COLO668 (cell line): ENCODE measurements around the gene CNPY4.
A peak's percentile ranks its signal among the peaks of the same experiment; 100 is the strongest.
"Not testable (repeated sequence)": the region's sequence is repeated elsewhere in the genome, so short reads cannot be mapped to it uniquely, and the experiment has no call there.

Experiments
- DNase-seq: peaks from one replicate; lab custom pipeline; 2025; ENCODE audit not compliant: unreplicated experiment; lab: John Stamatoyannopoulos, UW

The CNPY4 gene

DNA sequence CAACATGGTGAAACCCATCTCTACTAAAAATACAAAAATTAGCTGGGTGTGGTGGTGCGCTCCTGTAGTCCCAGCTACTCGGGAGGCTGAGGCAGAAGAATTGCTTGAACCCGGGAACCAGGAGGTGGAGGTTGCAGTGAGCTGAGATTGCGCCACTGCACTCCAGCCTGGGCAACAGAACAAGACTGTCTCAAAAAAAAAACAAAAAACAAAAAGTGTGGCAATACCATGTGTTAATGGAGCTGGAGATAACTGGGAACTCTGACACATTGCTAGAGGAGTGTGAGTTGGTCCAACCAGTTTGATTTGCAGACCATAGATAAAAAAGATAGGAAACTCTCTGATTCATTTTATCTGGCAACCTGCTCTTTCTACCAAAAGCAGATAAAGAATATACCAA is 26.9 kb downstream of the CNPY4 start:
- DNase-seq = not testable (repeated sequence)

DNA sequence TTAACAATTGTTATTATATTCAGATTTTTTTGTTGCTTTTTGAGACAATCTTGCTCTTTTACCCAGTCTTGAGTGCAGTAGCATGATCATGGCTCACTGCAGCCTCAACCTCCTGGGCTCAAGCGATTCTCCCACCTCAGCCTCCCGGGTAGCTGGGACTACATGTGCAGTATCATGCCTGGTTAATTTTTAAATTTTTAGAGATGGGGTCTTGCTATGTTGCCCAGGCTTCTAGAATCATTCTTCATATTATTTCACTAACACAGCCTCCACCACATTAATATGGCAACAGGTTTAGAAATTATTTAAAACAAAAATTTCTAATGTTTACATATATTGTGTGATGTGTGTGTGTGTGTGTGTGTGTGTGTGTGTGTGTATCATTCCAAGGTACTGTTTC is 27.8 kb downstream of the CNPY4 start:
- no peak for DNase-seq

DNA sequence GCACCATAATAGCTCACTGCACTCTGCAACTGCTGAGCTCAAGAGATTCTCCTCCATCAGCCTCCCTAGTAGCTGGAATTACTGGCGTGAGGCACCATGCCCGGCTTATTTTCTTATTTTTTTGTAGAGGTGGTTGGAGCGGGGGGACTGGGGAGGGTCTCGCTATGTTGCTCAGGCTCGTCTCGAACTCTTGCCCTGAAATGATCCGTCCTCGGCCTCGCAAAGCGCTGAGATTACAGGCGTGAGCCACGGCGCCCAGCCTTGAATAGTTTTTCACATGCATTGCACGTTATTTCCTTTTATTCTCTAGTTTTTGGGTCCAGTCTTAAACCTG is 28.8 kb downstream of the CNPY4 start:
- no peak for DNase-seq

DNA sequence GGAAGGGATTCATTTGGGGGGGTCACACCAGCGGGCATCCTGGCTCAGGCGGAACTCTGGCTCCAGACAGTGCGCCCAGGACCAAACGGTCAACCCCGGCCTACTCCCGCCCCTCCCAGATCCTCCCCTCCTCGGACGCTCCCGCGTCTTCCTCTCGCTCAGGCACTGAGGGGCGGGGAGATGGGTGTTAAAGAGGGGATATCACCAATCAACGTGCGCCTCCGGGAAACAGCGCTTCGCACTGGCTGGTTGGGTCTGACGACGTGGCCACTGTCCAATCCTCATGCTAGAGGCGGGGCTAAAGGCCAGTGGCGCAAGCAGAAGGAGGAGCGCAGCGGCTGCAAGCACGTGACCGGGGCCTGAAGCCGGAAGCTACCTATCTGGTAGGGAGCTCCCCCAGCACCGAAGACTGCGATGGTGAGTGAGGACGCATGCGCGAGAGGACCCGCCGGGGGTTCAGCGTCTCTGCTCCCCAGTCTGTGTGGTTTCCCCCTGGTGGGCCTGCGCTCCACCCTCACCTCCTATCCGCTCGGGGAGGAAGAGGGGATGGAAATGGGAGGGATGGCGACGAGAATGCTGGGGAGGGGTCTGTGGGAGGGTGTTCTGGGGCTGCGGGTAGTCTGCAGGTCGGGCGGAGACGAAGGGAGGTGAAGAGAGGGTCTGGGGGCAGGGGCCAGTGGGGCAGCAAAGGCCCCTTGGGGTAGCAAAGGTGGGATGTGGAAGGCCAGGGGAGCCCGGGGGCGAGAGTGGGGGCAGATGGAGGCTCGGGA is 29.3 kb downstream of the CNPY4 start, which contains the start of gene LAMTOR4:
Gene LAMTOR4 (plus strand): TSS at position 360 of the 770 bp plus-strand sequence. CDS start 55 bp downstream, at position 415.
- DNase-seq = peak; percentile 98

DNA sequence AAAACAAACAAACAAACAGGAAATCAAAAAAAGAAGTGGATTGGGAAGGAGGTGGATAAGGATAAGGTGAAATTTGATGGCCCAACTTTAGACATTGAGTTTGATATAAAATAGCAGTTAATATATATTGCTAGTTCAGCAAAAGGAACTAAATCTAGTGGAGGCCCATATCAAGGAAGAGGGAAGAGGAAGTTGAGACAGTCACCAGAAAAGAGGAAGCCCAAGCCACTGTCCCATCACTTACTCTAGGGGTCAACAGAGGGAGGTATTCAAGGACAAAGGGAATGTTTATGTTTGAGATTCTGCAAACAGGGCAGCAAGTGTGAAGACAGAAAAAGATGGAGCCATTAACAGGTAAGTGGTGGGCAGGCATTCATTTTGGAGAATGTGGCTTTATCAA is 33.0 kb downstream of the CNPY4 start:
- DNase-seq = no peak

DNA sequence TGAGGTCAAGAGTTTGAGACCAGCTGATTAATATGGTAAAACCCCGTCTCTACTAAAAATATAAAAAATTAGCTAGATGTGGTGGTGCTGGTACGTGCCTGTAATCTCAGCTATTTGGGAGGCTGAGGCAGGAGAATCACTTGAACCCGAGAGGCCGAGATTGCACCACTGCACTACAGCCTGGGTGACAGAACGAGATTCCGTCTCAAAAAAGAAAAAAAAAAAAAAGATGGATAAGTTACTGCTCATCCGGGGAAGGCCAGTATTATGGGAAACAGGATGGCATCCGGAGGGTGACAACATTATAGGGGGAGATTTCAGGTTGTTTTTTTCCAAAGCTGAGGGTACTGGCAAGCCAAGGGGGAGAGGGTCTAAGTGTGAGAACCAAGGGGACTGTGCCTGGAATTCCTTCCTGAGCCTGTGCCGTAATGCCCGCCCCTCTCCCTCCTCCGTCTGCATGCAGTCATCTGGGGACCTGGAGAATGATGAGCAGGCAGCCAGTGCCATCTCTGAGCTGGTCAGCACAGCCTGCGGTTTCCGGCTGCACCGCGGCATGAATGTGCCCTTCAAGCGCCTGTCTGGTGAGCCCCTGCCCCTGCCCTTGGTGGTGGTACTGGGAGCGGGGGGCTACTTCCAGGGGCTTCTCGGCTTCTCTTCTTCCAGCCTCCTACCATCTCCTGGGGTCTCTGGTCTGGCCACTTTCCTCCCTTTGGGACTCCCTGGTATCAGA is 33.7 kb downstream of the CNPY4 start:
- DNase-seq = no peak

DNA sequence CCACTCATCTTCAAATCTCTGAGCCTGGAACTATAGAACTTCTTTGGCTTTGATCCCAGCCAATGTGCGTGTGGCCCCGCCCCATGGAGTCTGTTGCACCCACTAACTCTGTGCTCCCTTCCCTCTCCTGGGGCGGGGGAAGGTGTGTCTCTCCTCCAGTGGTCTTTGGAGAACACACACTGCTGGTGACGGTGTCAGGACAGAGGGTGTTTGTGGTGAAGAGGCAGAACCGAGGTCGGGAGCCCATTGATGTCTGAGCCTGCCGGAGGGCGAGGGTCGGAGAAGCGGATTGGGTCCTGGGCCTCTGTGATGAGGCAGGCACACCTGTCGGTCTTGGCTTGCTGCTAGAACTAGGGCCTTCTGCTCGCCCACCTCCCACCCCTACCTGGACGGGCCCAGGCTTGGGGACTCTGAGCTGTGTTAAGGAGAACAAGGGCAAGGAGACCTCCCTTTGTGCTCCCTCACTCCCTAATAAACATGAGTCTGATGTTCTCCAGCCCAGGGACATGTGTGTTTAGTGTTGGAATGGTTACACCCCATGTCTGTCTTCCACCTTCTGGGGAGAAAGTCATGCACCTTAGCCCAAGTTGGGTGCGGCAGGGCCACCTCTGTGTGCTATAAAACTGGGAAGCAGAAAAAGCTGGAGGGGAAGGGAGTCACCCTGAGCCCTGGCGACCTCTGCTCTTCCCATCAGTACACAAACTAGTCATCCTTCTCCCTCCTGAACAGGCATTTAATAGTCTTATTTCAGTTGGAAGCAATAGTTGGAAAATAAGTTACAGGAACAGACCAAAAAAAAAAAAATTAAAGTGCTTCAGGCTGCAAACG is 34.5 kb downstream of the CNPY4 start:
- DNase-seq = no peak

DNA sequence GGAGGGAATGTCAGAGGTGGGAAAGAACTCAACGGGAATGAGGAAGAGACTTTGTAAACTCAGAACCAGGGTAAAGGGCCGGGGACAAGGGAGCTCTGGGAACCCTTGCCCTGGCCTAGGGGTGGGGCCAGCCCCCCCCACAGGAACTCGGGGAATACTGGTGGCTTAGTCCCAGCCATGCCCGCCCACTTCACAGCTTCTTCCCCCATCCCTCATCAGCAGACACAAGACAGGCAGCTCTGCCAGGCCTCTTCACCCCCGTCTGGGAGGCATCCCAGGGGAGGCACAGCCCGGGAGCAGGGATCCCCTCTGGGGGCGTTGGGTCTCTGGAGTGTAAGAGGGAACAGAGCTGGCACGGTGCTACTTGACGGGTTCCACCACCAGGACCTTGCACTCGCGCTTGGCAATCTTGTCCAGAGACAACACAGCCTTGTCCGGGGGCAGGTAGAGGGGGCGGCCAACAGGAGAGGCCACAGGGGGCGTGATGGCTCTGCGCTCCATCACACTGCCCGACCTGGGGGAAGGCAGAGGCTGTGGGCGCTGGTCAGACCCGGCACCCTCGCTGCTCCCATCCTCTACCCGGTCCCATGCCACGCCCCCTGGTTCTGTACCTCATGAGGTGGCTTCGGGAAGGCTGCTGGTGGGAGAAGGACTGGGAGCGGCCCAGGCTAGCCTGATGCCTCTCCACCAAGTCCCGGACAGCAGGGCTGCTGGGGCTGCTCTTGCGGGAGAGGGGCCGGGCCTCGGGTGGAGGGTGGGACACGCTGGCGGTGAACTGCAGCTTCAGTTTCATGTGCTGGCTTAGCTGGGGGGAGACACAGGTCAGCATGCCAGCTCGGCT is 35.4 kb downstream of the CNPY4 start:
- DNase-seq = no peak

DNA sequence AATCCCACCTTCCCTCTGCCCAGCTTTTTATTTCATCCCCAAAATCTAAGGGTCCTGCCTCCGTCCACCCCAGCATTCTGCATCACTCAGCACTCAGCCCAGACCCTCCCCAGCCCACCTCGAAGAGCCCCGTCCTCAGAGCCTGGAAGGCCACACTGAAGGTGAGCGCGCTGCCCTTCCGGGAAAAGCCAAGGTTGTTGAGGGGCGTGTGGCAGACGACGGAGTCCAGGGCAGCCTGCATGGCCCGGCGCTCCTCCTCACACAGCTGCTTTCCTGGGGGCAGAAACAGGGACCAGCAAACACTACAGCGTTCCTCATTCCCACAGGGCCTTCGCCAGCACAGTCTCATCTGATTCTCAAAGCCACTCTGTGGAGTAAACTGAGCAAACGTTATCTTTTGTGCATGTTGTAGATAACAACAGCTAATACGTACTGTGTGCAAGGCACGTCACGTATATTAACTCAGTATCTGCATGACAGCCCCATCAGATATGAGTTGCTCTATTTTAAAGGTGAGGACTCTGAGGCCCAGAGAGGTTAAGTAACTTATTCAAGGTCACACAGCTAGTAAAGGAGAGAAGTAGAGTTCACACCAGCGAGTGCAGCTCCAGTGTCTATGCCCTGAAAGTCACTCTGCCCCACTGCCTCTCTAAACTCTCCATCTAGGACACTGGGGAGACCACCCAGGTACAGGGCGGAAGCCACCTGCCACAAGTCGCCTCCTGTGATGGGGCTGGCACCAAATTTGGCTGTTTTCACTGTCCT is 36.3 kb downstream of the CNPY4 start:
- no peak for DNase-seq

DNA sequence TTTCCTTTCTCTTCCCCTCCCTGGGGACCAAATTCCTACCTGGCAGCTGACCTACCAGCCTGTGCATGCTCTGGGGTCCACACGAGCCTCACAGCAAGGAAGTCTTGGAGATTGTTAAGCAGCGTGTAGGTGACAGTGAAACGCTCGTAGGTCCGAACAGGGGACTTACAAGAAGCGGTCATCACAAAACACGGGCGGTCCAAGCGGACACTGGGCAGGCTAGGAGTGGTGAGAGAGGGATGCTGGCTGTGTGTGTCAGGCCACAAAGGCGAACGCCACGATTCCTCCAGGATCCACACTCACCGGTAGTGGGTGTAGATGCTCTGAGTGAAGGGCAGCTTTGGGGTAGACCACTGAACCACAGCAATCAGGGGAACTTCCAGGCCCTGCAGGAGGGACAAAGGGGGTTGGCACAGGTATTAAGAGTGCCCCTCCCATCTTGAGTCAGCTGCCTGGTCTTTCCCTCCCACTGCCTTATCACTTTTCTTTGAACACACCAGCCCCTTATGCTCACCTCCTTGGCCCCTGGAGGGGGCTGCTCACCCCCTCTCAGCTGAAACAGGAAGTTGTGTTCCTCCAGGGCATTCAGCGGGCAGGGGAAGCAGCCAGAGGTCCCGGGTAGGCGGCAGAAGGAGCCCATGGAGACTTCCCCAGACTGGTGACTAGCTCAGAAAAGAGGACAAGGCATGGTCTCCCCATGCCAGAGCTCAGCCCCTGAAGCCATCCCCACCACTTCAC is 37.1 kb downstream of the CNPY4 start:
- no peak for DNase-seq

DNA sequence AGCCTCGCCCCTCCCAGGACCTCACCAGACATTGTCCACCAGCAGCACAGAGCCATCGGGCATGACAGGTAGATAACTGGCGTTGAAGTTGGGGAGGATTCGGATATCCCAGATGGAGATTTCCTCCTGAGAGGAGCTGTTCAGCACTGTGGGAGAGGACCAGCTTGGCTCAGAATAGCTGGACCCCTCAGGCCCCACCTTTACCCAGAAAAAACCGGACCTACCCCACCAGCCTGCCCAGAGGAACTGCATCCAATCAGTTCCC is 37.6 kb downstream of the CNPY4 start:
- DNase-seq = no peak

DNA sequence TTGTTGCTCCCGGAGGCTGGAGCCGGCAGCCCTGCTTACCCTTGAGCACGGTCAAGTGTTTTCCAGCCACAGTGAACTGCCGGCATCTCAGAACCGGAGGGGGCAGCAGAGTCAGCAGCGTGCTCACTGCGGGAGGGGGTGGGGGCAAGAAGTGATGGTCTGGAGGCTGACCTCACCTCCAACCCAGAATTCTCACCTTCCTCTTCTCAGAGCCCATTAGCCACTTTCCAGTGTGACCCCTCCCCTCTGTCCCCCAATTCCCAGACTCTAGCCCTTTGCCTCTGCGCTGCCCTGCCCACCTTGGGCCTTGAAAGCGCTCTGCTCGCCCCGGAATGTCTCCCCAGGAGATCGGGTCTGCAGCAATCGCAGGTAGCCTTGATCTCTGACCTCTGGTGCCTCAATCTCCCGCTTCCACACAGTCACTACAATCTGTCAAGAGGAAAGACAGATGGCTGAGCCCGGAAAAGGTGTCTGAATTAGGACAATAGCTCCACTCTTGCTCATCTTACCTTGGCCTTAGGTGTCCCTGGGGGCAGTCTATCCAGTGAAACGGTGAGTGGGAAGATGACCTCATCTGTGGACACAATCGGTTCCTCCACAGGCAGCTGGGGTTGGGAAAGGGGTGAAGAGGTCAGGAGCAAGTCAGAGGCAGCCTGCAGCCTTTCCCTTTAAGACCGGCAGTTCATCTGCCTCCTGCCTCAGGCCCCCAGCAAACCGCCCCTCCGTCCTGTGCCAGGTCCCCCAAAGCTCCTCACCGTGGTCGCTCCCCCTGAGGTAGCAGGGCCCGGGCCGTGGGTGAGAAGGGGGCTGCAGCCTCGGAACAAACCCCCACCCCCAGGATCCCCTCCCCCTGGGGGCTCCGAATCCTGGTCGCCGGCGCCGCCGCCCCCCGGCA is 38.1 kb downstream of the CNPY4 start:
- DNase-seq = peak; percentile 59

DNA sequence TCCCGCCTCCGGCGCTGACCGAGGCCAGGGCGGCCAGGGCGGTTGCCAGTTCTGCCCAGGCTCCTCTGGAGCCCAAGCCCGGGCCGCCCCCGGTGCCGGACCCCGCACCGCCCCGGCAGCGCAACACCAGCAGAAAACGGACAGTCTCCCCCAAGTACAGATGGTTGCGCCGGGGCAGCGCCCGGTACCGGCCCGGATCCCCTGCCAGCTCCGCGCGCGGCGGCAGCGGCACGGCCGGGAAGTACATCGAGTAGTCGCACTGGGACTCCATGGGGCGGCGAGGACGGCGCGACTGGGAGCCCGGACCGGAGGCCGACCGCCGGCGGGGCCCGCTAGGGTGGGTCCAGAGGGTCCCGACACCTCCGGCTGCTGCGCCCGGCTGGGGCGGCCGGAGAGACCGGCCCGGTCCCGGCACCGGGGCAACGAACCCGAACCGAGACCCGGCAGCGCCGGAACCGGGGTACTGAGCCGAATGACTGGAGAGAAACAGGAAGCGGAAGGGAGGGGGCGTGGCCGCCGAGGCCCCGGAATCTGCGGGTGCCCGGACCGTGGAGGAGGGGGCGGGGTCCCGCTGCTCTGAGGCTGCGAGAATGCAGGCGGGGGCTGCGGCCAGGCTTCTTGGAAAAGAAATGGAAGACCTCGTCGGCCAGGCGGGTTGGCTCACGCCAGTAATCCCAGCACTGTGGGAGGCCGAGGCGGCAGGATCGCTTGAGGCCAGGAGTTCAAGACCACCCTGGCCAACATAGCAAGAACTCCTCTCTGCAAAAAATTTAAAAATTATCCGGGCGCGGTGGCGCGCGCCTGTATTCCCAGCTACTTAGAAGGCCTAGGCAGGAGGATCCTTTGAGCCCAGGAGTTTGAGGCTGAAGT is 39.0 kb downstream of the CNPY4 start, which contains the start of gene TRAPPC14:
Gene TRAPPC14 (minus strand): TSS at position 495 of the 870 bp plus-strand sequence. CDS start 224 bp downstream, at position 271.
- peak; percentile 90 for DNase-seq

DNA sequence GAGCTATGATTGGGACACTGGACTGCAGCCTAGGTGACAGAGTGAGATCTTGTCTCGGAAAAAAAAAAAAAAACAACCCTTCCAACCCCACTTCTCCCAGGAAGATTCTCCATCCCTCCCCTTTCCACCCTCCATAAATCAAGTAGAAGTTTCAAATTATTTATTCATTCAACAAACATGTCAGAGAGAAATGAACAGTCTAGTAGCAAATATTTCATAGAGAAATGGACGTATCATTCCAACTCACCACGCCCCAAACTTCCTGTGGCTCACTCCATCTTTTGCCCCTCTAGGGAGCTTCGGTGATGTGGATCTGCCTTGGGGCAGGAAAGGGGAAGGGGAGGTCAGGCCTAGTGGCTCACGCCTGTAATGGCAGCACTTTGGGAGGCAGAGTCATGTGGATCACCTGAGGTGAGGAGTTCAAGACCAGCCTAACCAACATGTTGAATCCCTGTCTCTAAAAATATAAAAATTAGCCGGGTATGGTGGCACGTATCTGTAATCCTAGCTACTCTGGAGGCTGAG is 39.7 kb downstream of the CNPY4 start:
- no peak for DNase-seq

DNA sequence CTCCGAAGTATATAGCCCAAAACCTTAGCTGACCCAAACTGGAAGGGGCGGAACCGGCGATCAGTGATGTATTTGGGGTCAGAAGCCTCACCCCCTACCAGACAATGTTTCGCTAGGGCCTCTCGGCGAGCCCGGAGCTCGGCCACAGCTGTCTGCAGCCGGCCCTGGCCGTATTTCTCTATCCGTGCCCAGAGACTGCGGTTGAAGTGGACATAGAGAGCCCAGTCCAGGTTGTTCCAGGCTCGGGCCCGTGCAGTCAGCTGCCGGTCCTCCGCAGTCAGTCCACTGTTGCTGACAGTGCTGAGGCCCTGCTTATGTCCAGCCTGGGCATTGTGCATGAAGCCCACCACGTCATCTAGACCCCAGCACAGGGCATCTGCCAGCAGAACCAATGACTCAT is 40.6 kb downstream of the CNPY4 start:
- DNase-seq = no peak

DNA sequence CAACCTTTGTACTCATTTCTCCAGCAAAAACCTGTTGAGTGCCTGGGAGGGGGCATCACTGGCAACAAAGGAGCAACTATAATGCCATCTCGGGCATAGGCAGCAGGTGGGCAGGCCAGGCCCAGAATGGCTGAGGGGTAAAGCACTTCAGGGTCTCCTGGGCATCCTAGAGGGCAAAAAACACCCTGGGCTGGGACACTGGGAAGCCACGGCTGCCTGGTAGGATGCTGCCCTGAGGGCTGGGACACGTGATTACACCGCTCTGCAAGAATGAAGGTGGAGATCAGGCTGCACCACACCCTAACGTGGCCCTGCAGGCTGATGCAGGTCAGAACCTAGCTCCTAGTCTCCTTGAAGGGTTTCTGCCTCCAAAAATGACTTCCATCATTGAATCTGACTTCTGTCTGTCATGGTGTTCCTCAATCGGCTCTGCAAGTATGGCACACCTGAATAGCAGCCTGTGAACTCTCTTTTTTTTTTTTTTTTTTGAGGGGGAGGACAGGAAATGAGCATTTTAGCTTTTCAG is 43.6 kb downstream of the CNPY4 start:
- peak; percentile 48 for DNase-seq

DNA sequence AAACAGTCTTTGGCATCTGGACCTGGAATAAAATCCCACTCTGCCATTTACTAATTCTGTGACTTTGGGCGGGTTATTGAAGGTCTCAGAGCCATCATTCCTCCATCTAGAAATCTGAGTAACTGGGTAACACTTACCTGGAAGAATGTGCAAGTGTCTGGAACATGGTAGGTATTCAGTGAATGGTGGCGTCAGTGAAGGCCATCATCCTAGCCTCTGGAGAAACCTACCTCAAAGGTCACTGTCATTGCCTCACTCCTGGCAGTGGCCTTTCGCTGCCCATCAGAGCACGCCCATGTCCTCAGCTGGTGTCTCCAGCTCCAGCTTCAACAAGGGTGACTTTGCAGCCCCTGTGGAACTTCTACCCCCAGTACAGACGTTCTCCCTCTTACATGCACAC is 44.4 kb downstream of the CNPY4 start:
- DNase-seq = no peak
